ENCODE data around the gene HSPA12A. TPM values are rescaled to one million over a fixed set of nuclear protein-coding genes. Genes with fewer than 3 reads are reported as not detected.

HSPA12A gene
- total and polyA plus RNA-seq, 2 of the 13 experiments (the other 11 are each of a cell fraction or from before 2014, with no cell fraction given): 6.4 to 13.6 TPM

GRCh38 chr10:116684781-116685180 lies 57.6 kb downstream of the HSPA12A start:
- Histone ChIP-seq H3K4me1 (ENCODE audit: insufficient read depth, low read length) (0 out of 2 replicates have a peak, but pooled peaks cover 6% of the 10 kb centered on the region), H4K20me1 (ENCODE audit: insufficient read depth, low read length) (no peaks in the 10 kb centered on the region), H3K4me2 (ENCODE audit: low read depth, low read length) (no peak overlapping the region), H3K27me3 (ENCODE audit: control insufficient read depth in 1 of 2, insufficient read depth in 2 of 2, low read length in 2 of 2) (no peaks in the 10 kb centered on the region), H3K9me3 (ENCODE audit: low read length) (no peaks in the 10 kb centered on the region), H3K9ac (ENCODE audit: insufficient read depth, low read depth, low read length) (no peak overlapping the region), H3K4me3 (replicated peaks in 1 of 3; ENCODE audit: insufficient read depth in 1 of 3, low read depth in 2 of 3, low read length in 3 of 3) (no peak overlapping the region), H3K36me3 (replicated peaks in 1 of 2; ENCODE audit: control insufficient read depth in 1 of 2, insufficient read depth in 2 of 2, low read length in 2 of 2) (peaks cover 0 to 10% of the 10 kb centered on the region in 2 experiments; a peak in 3 of 5 replicates), H3K79me2 (ENCODE audit: insufficient read depth, low read length) (no peaks in the 10 kb centered on the region), H3K27ac (ENCODE audit: extremely low read length, insufficient read depth, low read length) (no peak overlapping the region), H2AFZ (ENCODE audit: low read length) (no peak overlapping the region)
- POLR2A ChIA-PET: no interaction called here
- intact Hi-C loops (cut with micrococcal nuclease; ENCODE audit: unreplicated experiment): loop anchor here (5.0 kb wide), 1 partner anchor 493 kb away; no protein-coding TSS in a partner anchor
- ATAC-seq (no peak), DNase-seq (ENCODE audit: low spot score) (no peak), FAIRE-seq (no peak)
- in situ Hi-C loops (cut with HindIII; ENCODE audit: extremely low pct_ligation_motif_present, low pct_unique_long_range_greater_than_20kb): loop anchor here (5.0 kb wide), 1 partner anchor 98 kb away; no protein-coding TSS in a partner anchor
- CTCF ChIA-PET (ENCODE audit: low intra/inter-chr PET ratio, low total read pairs): no interaction called here
- WGBS (ENCODE audit: low lambda C conversion rate): 90% methylated on average over 5 of the region's 5 CpGs
- TF ChIP-seq POLR2A (IDR thresholded peaks at IDR 0.05; ENCODE audit: insufficient read depth in 1 of 2, low read depth in 2 of 2, low read length in 2 of 2): no peak
- TF ChIP-seq AHDC1 (CRISPR knock-in tag; IDR thresholded peaks at IDR 0.05; ENCODE audit: borderline replicate concordance): no peak
- no peak for TF ChIP-seq CSRNP2 (CRISPR knock-in tag; conservative IDR thresholded peaks at IDR 0.05; ENCODE audit: low read depth)
- no peak for TF ChIP-seq ZFP36L1 (CRISPR knock-in tag; IDR thresholded peaks at IDR 0.05)
- TF ChIP-seq ZNF33B (CRISPR knock-in tag; IDR thresholded peaks at IDR 0.05): no peak
- TF ChIP-seq ZSCAN22 (CRISPR knock-in tag; IDR thresholded peaks at IDR 0.05): no peak
- no peak for TF ChIP-seq HMG20A (CRISPR knock-in tag; IDR thresholded peaks at IDR 0.05; ENCODE audit: borderline replicate concordance)
- TF ChIP-seq TMF1 (CRISPR knock-in tag; IDR thresholded peaks at IDR 0.05; ENCODE audit: low read depth): no peak
- no peak for TF ChIP-seq ZNF224 (CRISPR knock-in tag; IDR thresholded peaks at IDR 0.05)
- no peak for TF ChIP-seq ZNF772 (CRISPR knock-in tag; IDR thresholded peaks at IDR 0.05)
- TF ChIP-seq CBX1 (IDR thresholded peaks at IDR 0.05; ENCODE audit: low read depth): no peak
- TF ChIP-seq MIER2 (CRISPR knock-in tag; IDR thresholded peaks at IDR 0.05): no peak
- TF ChIP-seq CCAR2 (optimal IDR thresholded peaks at IDR 0.05; ENCODE audit: low read depth, low read length): no peak
- TF ChIP-seq ZBTB26 (CRISPR knock-in tag; IDR thresholded peaks at IDR 0.05; ENCODE audit: borderline replicate concordance): no peak
- BruUV-seq (replicated peaks): no TSS peak
